HEK293 (cell line): ENCODE measurements around the gene IDH3A.

Experiments
- CTCF ChIA-PET: fragments of 350-600 bp; formaldehyde crosslinking; extraction: SDS; loops from one replicate; lab custom pipeline; 2021; ENCODE audit warnings: antibody characterized with exemption; lab: Yijun Ruan, JAX
- POLR2A ChIA-PET: fragments of 300-600 bp; formaldehyde crosslinking; extraction: SDS; loops from one replicate; lab custom pipeline; 2020; ENCODE audit warnings: antibody characterized with exemption, inconsistent platforms; lab: Yijun Ruan, JAX
- H3K27ac ChIP-seq: fragments of 200-500 bp; sonication (Bioruptor generic); 2 replicates; pipeline ENCODE4 v1.5.1; 2014; ENCODE audit warnings: low read depth, low read length, control low read depth, inconsistent platforms; ENCODE audit errors: extremely low read depth
- H3K36me3 ChIP-seq, 2 experiments: fragments of 200-500 bp in 1 of 2; sonication (Bioruptor generic) in 1 of 2; 1 replicate in 1 of 2; 2 replicates in 1 of 2; pipeline ENCODE4 v1.5.1; 2014 to 2017; ENCODE audit warnings: inconsistent platforms in 2 of 2, low read length in 2 of 2; ENCODE audit not compliant: control insufficient read depth in 2 of 2, insufficient read depth in 1 of 2
- H3K4me1 ChIP-seq: fragments of 200-500 bp; sonication (Bioruptor generic); 2 replicates; pipeline ENCODE4 v1.5.1; 2014; ENCODE audit warnings: mild to moderate bottlenecking, low read length, inconsistent platforms; ENCODE audit not compliant: control insufficient read depth, insufficient read depth
- H3K4me3 ChIP-seq: 2 replicates; pipeline ENCODE4 v1.5.1; 2011; ENCODE audit warnings: low read depth, mild to moderate bottlenecking, control low read depth, low read length, moderate library complexity
- H3K9me3 ChIP-seq: fragments of 200-500 bp; sonication (Bioruptor generic); 2 replicates; pipeline ENCODE4 v1.5.1; 2014; ENCODE audit warnings: low read depth, low read length, inconsistent platforms; ENCODE audit not compliant: control insufficient read depth, insufficient read depth
- FEZF1 ChIP-seq: fragments of 450-650 bp; formaldehyde crosslinking; IDR thresholded peaks from 2 replicates; pipeline ENCODE4 v1.5.1; 2016; ENCODE audit warnings: missing biosample characterization, missing genetic modification characterization
- GLIS1 ChIP-seq: fragments of 450-650 bp; formaldehyde crosslinking; IDR thresholded peaks from 2 replicates; pipeline ENCODE4 v1.5.1; 2016; ENCODE audit warnings: missing biosample characterization, missing genetic modification characterization
- KLF7 ChIP-seq: fragments of 450-650 bp; formaldehyde crosslinking; IDR thresholded peaks from 2 replicates; pipeline ENCODE4 v1.5.1; 2016; ENCODE audit warnings: missing biosample characterization, missing genetic modification characterization, borderline replicate concordance
- KLF9 ChIP-seq: fragments of 450-650 bp; formaldehyde crosslinking; IDR thresholded peaks from 2 replicates; pipeline ENCODE4 v1.5.1; 2016; ENCODE audit warnings: missing biosample characterization, missing genetic modification characterization, low read depth
- SALL2 ChIP-seq: fragments of 450-650 bp; formaldehyde crosslinking; IDR thresholded peaks from 2 replicates; pipeline ENCODE4 v1.5.0; 2017; ENCODE audit warnings: missing biosample characterization, mild to moderate bottlenecking, missing genetic modification characterization, borderline replicate concordance
- ZBTB10 ChIP-seq: fragments of 450-650 bp; formaldehyde crosslinking; IDR thresholded peaks from 2 replicates; pipeline ENCODE4 v1.5.1; 2016; ENCODE audit warnings: missing biosample characterization, missing genetic modification characterization
- ZBTB17 ChIP-seq: fragments of 450-650 bp; formaldehyde crosslinking; IDR thresholded peaks from 2 replicates; pipeline ENCODE4 v1.5.1; 2016; ENCODE audit warnings: missing biosample characterization, missing genetic modification characterization
- ZBTB48 ChIP-seq: fragments of 450-650 bp; formaldehyde crosslinking; IDR thresholded peaks from 2 replicates; pipeline ENCODE4 v1.5.1; 2016; ENCODE audit warnings: missing biosample characterization, missing genetic modification characterization
- ZBTB7A ChIP-seq: fragments of 450-650 bp; formaldehyde crosslinking; IDR thresholded peaks from 2 replicates; pipeline ENCODE4 v1.5.1; 2016; ENCODE audit warnings: low read depth, missing biosample characterization, missing genetic modification characterization
- ZNF10 ChIP-seq: fragments of 450-650 bp; formaldehyde crosslinking; IDR thresholded peaks from 2 replicates; pipeline ENCODE4 v1.5.1; 2017; ENCODE audit warnings: missing biosample characterization, missing genetic modification characterization
- ZNF184 ChIP-seq: fragments of 450-650 bp; IDR thresholded peaks from 2 replicates; pipeline ENCODE4 v1.5.1; 2018; ENCODE audit warnings: missing biosample characterization, mild to moderate bottlenecking, missing genetic modification characterization
- ZNF202 ChIP-seq: fragments of 450-650 bp; formaldehyde crosslinking; IDR thresholded peaks from 2 replicates; pipeline ENCODE4 v1.5.1; 2016; ENCODE audit warnings: missing biosample characterization, missing genetic modification characterization, borderline replicate concordance
- ZNF37A ChIP-seq: fragments of 450-650 bp; IDR thresholded peaks from 2 replicates; pipeline ENCODE4 v1.5.1; 2018; ENCODE audit warnings: missing biosample characterization, missing genetic modification characterization
- ZNF404 ChIP-seq: fragments of 450-650 bp; formaldehyde crosslinking; IDR thresholded peaks from 2 replicates; pipeline ENCODE4 v1.5.1; 2017; ENCODE audit warnings: missing biosample characterization, missing genetic modification characterization
- ZNF488 ChIP-seq: fragments of 450-650 bp; formaldehyde crosslinking; IDR thresholded peaks from 2 replicates; pipeline ENCODE4 v1.5.1; 2016; ENCODE audit warnings: missing biosample characterization, missing genetic modification characterization
- ZNF513 ChIP-seq: fragments of 450-650 bp; IDR thresholded peaks from 2 replicates; pipeline ENCODE4 v1.5.1; 2018; ENCODE audit warnings: missing biosample characterization, missing genetic modification characterization
- ZNF548 ChIP-seq: fragments of 450-650 bp; formaldehyde crosslinking; IDR thresholded peaks from 2 replicates; pipeline ENCODE4 v1.5.1; 2016; ENCODE audit warnings: missing biosample characterization, missing genetic modification characterization
- ZNF701 ChIP-seq: fragments of 450-650 bp; formaldehyde crosslinking; IDR thresholded peaks from 2 replicates; pipeline ENCODE4 v1.5.1; 2016; ENCODE audit warnings: missing biosample characterization, missing genetic modification characterization
- ZNF747 ChIP-seq: fragments of 450-650 bp; formaldehyde crosslinking; IDR thresholded peaks from 2 replicates; pipeline ENCODE4 v1.5.1; 2016; ENCODE audit warnings: missing biosample characterization, missing genetic modification characterization
- ZSCAN16 ChIP-seq: fragments of 450-650 bp; formaldehyde crosslinking; IDR thresholded peaks from 2 replicates; pipeline ENCODE4 v1.5.1; 2016; ENCODE audit warnings: missing biosample characterization, missing genetic modification characterization
- TF ChIP-seq, protein P1 (sequence below): fragments of 450-650 bp; formaldehyde crosslinking; IDR thresholded peaks from 2 replicates; pipeline ENCODE4 v1.5.1; 2016; ENCODE audit warnings: missing biosample characterization, missing genetic modification characterization
- TF ChIP-seq, protein P2 (sequence below): fragments of 450-650 bp; formaldehyde crosslinking; IDR thresholded peaks from 2 replicates; pipeline ENCODE4 v1.5.1; 2016; ENCODE audit warnings: missing biosample characterization, missing genetic modification characterization

Gene IDH3A

GRCh38 chr15:78110916-78111475 is 38.2 kb upstream of the IDH3A start:
- peaks cover 0 to 3% of the 10 kb centered on the region in 2 experiments; a peak in 2 of 3 replicates for H3K36me3 ChIP-seq
- no peak overlapping the region for H3K27ac ChIP-seq
- H3K4me1 ChIP-seq = no peaks in the 10 kb centered on the region
- H3K9me3 ChIP-seq = no peaks in the 10 kb centered on the region
- TF ChIP-seq ZNF747 (tag by site-specific recombination) = no peak
- TF ChIP-seq KLF7 (tag by site-specific recombination) = no peak
- TF ChIP-seq ZBTB10 (tag by site-specific recombination) = no peak
- no peak for TF ChIP-seq ZNF488 (tag by site-specific recombination)
- TF ChIP-seq ZNF184 = no peak
- no peak for TF ChIP-seq ZNF10 (tag by site-specific recombination)
- TF ChIP-seq ZBTB17 (tag by site-specific recombination) = no peak
- no peak for TF ChIP-seq ZBTB48 (tag by site-specific recombination)
- no peak for TF ChIP-seq GLIS1 (tag by site-specific recombination)
- no peak for TF ChIP-seq ZNF548
- TF ChIP-seq FEZF1 (tag by site-specific recombination) = no peak
- no peak for TF ChIP-seq KLF9 (tag by site-specific recombination)
- TF ChIP-seq ZSCAN16 (tag by site-specific recombination) = no peak
- no peak for TF ChIP-seq ZBTB7A
- TF ChIP-seq ZNF513 (tag by site-specific recombination) = no peak
- TF ChIP-seq ZNF404 (tag by site-specific recombination) = no peak
- TF ChIP-seq, protein P1, sequence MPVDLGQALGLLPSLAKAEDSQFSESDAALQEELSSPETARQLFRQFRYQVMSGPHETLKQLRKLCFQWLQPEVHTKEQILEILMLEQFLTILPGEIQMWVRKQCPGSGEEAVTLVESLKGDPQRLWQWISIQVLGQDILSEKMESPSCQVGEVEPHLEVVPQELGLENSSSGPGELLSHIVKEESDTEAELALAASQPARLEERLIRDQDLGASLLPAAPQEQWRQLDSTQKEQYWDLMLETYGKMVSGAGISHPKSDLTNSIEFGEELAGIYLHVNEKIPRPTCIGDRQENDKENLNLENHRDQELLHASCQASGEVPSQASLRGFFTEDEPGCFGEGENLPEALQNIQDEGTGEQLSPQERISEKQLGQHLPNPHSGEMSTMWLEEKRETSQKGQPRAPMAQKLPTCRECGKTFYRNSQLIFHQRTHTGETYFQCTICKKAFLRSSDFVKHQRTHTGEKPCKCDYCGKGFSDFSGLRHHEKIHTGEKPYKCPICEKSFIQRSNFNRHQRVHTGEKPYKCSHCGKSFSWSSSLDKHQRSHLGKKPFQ = no peak
- TF ChIP-seq SALL2 (tag by site-specific recombination) = no peak
- TF ChIP-seq ZNF37A = no peak
- ChIA-PET CTCF (interaction anchor here (0.5 to 11.3 kb wide), 14 partner anchors 7 to 153 kb away, joined by 3 to 206 read pairs (median 10); no protein-coding TSS in a partner anchor), POLR2A (interaction anchor here (0.5 kb wide), 1 partner anchor 88 kb away, joined by 12 read pairs; no protein-coding TSS in a partner anchor)
- no peak overlapping the region for H3K4me3 ChIP-seq

DNA sequence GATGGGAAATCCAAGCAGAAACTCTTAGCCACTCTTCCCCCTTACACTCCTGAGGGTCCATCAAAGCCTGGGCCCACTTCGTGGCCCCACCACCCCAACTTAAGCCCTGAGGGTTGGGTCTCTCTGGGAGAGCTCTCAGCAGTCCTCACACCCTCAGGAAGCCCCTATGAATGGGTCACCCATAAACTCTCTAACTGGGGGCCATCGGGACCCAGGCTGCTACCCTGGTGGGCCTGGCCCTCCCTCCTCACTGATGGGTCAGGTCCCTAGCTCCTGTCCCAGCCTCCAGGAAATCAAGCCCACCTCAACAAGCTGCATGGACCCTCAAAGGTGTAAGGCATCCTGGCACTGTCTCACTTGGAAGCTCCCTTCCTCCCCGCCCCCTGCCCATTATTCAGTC is 37.4 kb upstream of the IDH3A start:
- POLR2A ChIA-PET = interaction anchor here (0.5 kb wide), 1 partner anchor 87 kb away, joined by 12 read pairs; no protein-coding TSS in a partner anchor
- CTCF ChIA-PET = interaction anchor here (0.6 to 11.3 kb wide), 22 partner anchors 8 to 509 kb away, joined by 3 to 206 read pairs (median 5); partner anchors contain the start of gene CHRNA3
- no peak overlapping the region for H3K4me3 ChIP-seq
- no peaks in the 10 kb centered on the region for H3K9me3 ChIP-seq
- no peaks in the 10 kb centered on the region for H3K4me1 ChIP-seq
- peaks cover 0 to 3% of the 10 kb centered on the region in 2 experiments; a peak in 2 of 3 replicates for H3K36me3 ChIP-seq
- no peak overlapping the region for H3K27ac ChIP-seq
- TF ChIP-seq, protein P2, sequence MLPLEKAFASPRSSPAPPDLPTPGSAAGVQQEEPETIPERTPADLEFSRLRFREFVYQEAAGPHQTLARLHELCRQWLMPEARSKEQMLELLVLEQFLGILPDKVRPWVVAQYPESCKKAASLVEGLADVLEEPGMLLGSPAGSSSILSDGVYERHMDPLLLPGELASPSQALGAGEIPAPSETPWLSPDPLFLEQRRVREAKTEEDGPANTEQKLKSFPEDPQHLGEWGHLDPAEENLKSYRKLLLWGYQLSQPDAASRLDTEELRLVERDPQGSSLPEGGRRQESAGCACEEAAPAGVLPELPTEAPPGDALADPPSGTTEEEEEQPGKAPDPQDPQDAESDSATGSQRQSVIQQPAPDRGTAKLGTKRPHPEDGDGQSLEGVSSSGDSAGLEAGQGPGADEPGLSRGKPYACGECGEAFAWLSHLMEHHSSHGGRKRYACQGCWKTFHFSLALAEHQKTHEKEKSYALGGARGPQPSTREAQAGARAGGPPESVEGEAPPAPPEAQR = no peak
- TF ChIP-seq ZNF701 (tag by site-specific recombination) = no peak
- TF ChIP-seq ZNF548 = no peak
- TF ChIP-seq ZNF202 = no peak
- TF ChIP-seq, all 188 proteins: peak for 0
